HG03457 (cell line): ENCODE results near the gene MALRD1.

Experiments
- ATAC-seq: cut with Tn5 transposase; IDR thresholded peaks from one replicate; pipeline ENCODE4 v1.9.1; 2021; ENCODE audit warnings: moderate number of reproducible peaks; ENCODE audit not compliant: unreplicated experiment

Gene MALRD1

DNA sequence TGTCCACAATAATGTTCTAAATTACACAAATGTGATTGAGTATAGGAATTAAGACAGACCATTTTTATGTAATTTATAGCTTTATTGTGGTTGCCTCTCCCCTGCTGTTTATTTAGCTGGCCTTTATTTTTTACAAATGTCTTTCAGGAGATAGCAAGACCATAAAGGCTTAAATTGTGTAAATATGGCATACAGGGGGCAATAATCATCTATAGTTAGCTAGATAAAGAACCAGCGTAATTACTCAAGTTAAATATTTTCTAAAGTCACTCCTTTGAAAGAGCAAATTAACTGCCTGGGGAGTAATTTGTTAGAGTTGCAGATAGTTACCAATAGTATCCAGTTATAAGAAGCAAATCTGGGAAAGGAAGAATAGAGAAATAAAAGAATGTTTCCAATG, at the start of gene MALRD1:
Gene MALRD1, plus strand, starts transcription at position 313 of the 400 bp plus-strand sequence. CDS start 138 bp downstream, outside the sequence.
- no peak for ATAC-seq

DNA sequence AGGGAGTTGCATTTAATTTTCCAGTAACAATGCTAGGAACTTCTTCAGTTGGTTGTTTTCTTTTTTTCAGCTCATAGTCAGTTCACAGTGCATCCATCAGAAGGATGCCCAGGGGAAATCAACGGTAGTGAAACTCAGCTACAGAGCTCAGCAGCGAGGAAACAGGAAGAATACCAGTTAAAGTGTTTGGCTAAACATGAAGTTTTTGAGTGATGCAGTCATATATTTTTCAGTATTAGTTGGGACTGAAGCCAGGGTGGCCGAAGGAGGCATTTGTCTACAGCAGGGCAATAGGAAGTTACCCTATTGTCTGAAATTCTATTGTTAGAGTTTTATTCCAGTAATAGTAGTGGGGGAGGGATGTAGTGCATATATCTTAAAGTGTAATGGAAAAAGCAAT, 45.3 kb upstream of the MALRD1 start:
- ATAC-seq = no peak

DNA sequence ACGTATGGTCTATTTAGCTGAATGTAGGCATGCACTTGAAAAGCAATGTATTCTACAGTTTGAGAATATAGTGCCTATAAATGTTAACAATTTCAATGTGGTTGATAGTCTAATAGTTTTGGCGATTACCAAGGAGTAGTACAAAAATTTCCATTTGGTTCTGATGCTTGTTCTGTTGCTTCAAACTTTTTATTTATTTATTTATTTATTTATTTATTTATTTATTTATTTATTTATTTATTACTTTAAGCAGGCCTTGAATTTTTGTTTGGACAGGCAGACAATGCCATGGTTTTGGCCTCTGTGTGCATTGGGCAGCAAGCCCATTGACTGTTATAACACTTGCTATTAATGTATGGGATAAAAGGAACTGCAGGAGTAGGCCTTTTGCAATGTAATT, 36.5 kb upstream of the MALRD1 start:
- no peak for ATAC-seq

DNA sequence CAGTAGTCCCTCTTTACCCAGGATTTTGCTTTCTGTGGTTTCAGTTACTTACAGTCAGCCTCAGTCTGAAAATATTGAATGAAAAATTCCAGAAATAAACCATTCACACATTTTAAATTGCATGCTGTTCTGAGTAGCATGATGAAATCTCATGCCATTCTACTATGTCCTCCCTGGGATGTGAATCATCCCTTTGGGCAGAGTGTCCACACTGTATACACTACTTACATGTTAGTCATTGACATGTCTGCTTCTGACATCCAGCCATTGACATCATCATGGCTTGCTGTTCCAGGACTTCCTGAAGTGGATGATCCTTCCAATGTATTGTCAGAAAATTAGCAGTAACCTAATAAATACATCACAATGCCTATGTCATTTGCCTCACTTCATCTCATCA, 34.6 kb upstream of the MALRD1 start:
- no peak for ATAC-seq

DNA sequence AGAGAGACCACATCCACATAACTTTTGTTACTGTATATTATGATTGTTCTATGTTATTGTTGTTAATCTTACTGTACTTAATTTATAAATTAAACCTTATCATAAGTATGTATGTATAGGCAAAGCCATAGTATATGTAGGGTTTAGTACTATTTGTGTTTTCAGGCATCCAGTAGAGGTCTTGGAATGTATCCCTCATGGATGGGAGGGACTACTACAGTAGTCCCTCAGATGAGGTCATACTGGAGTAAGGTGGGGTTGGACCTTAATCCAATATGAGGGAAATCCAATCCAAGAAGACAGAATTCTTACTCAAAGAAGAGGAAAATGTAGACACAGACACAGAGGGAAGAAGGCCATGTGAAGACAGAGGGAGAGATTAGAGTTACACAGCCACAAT, 34.1 kb upstream of the MALRD1 start:
- no peak for ATAC-seq

DNA sequence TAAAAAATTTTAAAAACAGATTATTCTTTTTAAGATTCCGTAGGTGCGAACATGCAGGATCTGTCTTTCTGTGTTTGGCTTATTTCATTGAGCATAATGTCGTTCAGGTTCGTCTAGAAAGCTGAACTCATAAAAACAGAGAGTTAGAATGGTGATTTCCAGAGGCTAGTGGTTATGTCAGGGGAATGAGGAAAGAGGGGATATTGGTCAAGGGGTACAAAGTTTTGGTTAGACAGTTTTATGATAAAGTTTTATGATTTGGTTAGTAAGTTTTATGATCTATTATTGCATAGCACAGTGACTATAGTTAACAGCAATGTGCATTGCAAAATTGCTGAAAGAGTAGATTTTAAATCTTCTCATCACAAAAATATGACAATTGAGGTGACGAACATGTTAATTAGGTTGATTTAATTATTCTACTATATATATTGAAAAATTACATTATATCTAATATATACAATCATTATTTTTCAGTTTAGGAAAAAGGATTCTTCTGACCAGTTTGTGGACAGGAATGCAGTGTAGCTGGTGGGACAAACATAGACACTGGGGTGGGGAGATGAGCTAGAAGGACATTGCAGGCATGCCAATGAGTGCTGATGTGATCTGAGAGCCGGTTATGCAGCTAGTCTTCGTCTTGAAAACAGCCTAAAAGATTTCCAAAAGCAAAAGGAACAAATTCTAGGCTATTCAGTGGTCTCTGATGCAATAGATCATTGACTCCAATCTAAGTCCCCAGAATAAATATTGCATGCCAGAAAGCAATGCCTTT, 31.3 kb upstream of the MALRD1 start:
- no peak for ATAC-seq

DNA sequence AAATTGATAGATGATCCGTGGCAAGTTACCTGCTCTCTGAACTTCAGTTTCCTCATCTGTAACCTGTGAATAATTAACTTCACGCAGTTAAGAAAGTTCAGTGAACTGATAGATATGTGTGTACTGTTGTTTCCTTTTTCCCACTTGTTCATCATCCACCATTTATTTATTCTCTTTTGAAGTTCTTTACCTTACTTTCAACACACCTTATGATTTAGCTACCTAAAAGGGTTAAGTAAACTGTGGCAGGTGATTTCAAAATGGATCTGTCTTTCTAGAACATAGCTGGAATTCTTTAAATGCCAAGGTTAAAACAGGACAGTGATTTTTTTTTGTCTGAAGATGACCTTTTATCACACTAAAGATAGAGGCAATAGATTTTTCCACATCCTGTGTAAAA, 27.4 kb upstream of the MALRD1 start:
- no peak for ATAC-seq

DNA sequence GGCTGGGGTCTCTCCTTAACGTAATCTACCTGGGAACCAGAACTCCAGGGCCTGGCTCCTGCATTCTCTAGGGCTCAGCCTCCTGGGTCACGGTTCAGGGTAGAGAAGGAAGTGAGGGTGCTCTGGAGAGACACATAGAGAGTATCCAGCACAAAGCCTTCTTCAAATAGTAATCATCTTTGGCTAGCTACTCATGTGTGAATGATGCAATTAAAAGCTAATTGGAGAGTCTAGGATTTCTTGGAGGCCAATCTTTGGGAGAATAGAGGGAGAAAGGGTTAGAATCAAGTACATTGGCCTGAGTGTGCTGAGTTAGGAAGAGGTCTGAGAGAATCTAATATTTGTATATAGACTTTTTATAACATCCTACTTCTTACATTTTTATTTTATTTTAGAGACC, 24.0 kb upstream of the MALRD1 start:
- ATAC-seq = no peak

DNA sequence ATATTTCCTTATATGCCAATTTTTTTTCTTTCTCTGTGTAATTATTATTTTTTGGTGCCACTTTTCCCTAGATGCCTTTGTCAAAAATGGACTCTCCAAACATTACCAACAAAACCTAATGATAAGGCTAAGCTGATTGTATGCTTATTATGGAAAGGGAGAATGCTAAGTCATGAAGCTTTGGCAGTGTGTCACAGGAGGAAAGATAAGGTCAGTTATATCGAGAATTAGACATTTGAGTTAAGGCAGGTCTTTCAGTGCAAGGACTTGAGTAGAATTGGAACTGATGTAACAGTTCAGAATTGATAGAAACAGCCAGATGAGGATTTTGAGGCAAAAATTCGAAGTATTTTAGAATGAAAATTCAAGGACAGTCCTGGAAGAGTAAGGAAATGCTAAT, 16.8 kb upstream of the MALRD1 start:
- ATAC-seq = no peak

DNA sequence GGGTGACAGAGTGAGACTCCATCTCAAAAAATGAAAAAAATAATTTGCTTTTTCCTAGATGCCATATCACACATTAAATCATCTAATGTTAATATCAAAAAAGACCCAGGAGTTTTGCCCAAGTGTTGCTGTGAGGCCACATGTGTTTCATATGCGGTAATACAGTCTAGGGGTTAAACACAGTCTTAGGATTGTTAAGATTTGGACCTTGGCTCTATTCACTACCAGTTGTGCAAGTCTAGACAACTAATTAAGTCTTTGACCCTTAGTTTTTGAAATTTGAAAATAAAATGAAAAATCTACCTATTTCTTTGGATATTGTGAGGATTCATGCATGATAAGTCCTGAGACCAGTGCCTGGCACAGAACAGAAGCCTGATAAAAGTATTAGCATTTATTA, 14.9 kb upstream of the MALRD1 start:
- ATAC-seq = no peak

DNA sequence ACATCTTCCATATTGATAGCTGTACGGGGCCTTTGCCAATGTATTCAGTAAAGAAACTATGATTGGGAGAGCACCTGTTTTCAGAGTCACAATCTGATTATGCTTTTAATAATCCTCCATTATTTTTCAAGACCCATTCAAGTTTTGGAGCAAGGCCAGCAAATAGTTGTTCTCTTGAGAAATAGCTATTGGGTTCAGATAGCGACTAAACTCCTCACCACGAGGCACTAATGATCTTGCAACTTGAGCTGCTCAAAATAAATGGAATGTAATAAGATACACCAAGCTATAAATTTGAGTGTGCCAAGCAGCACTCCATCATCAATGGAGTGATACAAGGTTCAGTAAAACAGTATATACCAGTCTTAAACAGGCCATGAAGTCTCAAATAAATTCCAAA, 7.4 kb upstream of the MALRD1 start:
- no peak for ATAC-seq

DNA sequence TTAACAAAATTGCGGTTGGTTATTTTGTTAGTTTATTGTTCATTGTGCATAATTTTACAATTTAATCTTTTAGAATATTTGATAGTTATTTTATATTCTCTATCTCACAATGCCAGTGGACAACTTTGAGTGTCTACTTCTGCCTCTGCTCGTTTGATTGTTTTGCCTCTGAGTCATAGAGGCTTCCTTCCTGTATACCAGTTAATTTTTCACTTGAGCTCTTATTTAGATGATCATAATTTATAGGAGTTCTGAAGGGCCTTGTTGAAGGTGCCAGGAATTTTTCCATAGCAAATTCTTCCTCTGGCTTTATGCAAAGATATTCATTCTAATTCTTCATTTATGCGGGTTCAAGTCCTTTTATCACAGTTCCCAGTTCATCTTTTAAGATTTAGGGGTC, 5.2 kb upstream of the MALRD1 start:
- ATAC-seq = no peak

DNA sequence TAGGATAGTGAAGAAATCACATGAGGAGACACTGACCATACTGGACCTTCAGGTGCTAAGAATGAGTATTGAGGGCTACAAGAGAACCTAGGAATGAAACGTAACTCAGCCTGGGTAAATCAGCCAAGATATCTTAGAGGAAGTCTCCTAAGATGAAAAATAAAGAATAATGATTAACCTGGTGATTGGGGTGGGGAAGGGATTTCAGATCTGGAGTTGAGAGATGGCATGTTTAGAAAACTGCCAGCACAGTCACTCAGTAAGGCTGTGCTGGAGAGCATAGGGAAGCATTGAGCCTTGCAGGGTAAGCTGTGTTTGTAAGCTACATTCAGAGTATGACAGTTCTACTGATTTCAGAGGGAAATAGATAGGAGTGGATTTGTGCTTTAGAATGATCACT, 1.9 kb upstream of the MALRD1 start:
- no peak for ATAC-seq

DNA sequence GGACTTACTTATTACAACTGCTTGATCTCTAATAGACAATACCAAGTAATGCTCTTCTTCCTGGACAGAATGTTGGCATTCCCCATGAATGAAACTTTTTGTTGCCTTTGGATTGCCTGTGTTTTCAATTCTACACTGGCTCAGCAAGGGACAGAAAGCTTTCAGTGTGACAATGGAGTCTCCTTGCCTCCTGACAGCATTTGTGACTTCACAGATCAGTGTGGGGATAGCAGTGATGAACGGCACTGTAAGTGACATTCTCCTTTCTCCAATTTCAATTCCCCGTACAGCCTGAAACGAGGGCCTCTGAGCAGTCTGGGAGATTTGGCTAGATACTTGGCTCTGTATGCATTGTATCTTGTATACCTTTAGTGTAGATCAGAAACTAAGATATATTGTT, 290 bp downstream of the MALRD1 start:
- ATAC-seq = no peak

DNA sequence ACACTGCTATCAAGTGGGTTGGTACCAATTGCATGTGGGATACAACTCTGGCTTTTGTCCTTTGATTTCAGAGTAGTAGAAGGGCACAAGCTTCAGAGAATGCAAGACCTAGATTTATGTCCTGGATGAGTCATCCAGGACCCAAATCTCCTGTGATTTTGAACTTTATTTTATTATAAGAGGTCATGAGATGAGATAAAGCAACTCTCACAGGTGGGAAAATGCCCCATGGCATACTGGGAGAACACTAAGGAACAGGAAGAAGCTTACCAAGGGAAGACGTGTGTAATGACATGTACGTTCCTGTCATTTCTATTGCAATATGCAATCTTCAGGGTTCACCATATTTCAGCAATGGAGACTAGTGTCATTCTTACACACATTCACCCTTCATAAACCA, 966 bp downstream of the MALRD1 start:
- ATAC-seq = no peak

DNA sequence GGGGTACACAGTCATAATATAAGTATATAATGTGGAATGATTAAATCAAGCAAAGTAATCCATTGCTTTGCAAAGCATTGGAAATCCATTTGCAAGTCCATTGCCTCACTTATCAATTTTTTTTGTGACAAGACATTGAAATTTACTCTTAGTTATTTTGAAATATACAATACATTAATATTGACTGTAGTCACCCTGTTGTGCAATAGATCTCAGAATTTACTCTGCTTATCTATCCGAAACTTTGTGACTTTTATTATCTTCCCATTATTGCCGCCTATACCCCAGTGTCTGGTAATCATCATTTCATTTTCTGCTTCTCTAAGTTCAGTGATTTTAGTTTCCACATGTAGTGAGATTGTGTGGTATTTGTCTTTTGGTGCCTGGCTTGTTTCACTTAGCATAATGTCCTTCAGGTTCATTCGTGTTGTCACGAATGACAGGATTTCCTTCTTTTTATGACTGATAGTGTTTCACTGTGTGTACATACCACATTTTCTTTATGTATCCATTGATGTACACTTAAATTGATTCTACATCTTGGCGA, 5.8 kb downstream of the MALRD1 start:
- no peak for ATAC-seq

DNA sequence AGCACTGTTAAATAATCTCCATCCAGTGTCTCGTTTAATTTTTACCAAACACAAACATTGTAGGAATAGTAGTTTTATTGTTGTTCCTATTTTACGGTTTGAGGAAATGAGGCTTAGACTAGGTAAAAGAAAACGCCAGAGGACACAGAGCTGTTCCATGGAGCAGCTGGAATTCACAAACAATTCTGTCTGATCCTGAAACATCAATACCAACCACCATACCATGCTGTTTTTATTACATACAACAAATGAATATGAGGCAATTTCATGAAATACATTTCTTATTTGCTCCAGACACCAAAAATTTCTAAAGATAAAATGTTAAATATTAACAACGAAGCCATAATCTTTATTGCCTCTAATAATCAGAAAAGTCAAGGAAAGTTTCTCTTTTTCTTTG, 9.4 kb downstream of the MALRD1 start:
- ATAC-seq = no peak

DNA sequence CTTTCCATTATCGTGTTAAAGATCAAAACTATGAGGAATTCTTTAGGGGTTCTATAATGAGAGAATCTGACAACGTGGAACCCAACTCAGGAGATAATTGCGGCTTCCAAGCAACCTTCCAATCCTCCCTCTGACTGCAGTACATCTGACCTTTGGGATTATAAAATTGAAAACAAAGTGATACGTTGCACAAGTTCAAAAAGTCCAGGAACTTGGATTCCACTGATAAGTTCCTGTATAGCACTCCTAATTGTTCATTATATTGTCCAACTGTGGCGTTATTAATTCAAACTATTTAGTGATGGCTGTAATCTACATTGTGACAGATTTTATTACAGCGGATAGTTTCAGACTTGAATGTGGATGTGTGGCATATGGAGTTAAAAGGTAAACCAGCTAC, 15.4 kb downstream of the MALRD1 start:
- no peak for ATAC-seq

DNA sequence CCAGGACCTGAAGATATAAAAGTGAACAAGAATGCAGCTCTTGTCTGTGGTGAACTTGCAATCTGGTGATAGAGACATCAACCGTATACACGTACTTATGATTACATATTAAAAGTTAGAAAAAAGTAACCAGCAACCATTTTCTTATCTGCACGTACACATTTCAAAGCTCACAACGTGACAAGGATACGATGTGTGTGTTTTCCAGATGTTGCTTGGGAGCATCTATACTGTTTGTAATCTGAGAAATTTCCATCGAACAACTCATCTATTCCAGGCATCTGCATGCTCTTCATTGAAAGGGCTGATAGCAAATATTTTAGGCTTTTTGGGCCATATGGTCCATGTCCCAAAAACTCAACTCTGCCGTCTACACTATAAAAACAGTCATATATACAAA, 23.3 kb downstream of the MALRD1 start:
- ATAC-seq = no peak

DNA sequence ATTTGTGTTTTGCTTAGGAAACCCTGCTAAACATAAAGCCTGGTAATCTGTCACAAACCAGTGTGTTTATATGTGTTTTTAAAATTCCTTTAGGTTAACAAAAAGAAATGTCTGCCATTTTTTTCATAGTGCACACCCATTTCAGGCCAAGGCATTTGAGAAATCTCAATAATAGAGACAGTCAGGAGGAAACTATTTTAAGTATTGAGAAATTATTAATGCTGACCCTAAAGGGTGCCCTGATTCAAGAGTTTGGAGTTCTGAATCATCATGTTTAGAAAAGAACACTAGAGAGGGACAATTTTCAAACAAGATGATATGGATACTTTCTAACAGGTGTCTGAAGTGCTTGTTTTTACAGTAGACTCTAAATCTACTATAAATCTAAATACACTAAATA, 28.7 kb downstream of the MALRD1 start:
- no peak for ATAC-seq

DNA sequence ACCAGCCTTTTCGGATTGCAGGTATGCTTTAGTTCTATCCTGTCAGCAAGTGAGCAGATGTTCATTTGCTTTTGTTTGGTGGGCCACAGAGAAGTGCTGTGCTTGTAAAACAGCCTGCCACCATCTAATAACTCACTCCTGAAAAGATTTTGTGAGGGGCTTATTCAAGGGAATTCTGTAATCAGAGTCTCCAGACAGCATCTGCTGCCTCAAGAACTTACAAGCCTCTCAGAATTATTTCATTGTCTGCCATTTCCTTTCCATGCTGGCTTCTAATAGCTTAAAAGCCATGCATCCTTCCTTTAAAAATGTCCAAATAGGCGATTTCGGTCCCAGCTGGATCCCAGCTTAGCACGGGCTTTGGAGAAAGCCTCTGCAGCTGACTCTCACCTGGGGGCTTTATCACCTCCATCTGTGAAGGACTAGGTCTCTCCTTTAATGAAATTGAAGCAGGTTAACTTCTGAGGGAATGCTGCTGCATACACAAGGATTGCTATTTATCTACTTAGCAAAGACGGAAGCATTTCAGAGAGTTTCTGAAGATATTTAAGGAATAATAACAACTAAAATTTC, 48.0 kb downstream of the MALRD1 start:
- no peak for ATAC-seq

DNA sequence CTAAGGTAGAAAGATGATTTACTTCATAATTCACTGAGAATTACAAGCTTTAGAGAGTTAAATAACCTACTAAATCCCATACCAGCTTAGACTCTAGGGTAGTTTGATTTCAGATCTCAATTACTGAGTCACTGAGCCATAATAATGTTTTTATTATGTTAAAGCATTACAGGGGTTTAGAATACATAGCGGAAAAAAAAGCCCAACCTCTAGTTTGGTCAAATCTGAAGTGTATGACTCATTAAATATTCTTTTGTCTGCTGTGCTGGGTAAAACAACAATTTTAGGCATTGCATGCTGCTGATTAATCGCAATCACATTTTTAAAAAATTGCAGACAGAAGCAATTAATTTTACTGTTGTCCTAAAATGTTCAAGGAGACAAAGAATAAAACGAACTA, 48.5 kb downstream of the MALRD1 start:
- ATAC-seq = no peak

DNA sequence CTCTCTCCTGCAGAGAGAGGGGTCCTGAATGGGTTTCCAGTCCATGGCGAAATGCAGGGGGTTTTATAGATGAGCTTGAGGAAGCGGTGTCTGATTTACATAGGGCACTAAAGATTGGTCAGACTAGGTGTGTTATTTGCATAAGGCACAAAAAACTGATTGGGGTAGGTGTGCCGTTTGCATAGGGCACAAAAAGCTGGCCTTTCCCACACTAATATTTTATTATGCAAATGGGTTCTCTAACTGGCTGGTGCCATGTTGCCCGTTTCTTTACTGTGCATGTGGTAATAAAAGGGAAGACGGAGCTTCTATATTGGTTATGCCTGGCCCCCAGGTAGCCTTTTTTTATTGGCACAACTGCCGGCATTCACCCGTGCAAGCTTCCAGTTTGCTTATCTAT, 50.2 kb downstream of the MALRD1 start:
- no peak for ATAC-seq
